Hepatocyte (in vitro differentiated cells): ENCODE results near the gene ARAP3.

Source experiments
- EZH2 ChIP-seq: fragments of 200-600 bp; sonication (generic); IDR thresholded peaks from 2 replicates; pipeline ENCODE4 v1.6.1; 2016; ENCODE audit warnings: antibody characterized with exemption, mild to moderate bottlenecking, borderline replicate concordance
- EZH2phosphoT487 ChIP-seq: fragments of 200-600 bp; sonication (generic); IDR thresholded peaks from one replicate; pipeline ENCODE4 v1.6.1; 2018; ENCODE audit warnings: antibody characterized with exemption, mild to moderate bottlenecking, low read depth, moderate library complexity; ENCODE audit not compliant: unreplicated experiment, severe bottlenecking
- TF ChIP-seq, protein P1 (sequence below): fragments of 200-600 bp; sonication (generic); IDR thresholded peaks from 2 replicates; pipeline ENCODE4 v1.5.1; 2016; ENCODE audit warnings: antibody characterized with exemption, mild to moderate bottlenecking; ENCODE audit not compliant: poor library complexity

DNA sequence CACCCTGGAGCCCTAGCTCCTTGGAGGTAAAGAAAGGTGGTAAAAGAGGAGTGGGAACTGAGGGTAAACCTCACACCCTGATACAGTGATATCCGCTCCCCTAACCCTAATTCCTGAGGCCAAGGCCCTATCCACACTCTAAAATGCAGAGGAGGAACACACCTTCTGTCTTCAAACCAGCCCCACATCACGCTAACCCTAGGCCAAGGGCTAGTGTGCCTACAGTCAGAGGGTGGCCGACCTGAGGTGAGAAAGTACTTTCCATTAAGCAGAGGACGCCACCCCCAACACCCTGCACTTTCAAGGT, 46.0 kb downstream of the ARAP3 start:
- no peak for TF ChIP-seq EZH2phosphoT487
- TF ChIP-seq, protein P1, sequence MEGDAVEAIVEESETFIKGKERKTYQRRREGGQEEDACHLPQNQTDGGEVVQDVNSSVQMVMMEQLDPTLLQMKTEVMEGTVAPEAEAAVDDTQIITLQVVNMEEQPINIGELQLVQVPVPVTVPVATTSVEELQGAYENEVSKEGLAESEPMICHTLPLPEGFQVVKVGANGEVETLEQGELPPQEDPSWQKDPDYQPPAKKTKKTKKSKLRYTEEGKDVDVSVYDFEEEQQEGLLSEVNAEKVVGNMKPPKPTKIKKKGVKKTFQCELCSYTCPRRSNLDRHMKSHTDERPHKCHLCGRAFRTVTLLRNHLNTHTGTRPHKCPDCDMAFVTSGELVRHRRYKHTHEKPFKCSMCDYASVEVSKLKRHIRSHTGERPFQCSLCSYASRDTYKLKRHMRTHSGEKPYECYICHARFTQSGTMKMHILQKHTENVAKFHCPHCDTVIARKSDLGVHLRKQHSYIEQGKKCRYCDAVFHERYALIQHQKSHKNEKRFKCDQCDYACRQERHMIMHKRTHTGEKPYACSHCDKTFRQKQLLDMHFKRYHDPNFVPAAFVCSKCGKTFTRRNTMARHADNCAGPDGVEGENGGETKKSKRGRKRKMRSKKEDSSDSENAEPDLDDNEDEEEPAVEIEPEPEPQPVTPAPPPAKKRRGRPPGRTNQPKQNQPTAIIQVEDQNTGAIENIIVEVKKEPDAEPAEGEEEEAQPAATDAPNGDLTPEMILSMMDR = no peak
- no peak for TF ChIP-seq EZH2
